ENCODE results near the gene NAA60. TPM values are rescaled to one million over a fixed set of nuclear protein-coding genes. Genes with fewer than 3 reads are reported as not detected.

The NAA60 gene
- total and polyA plus RNA-seq, 9 of the 15 experiments (the other 6 are each of a cell fraction or from before 2014, with no cell fraction given), result 2.1 to 49.4 (median 10.3) TPM

- no peak for TF ChIP-seq CREB3 (tag; conservative IDR thresholded peaks at IDR 0.05; ENCODE audit: low read depth)
- TF ChIP-seq ZNF146 (CRISPR knock-in tag; IDR thresholded peaks at IDR 0.05; ENCODE audit: unreplicated experiment), result no peak
- TF ChIP-seq ZNF212 (CRISPR knock-in tag; IDR thresholded peaks at IDR 0.05), result no peak
- TF ChIP-seq GABPB2 (CRISPR knock-in tag; conservative IDR thresholded peaks at IDR 0.05), result no peak
- TF ChIP-seq AFF1 (IDR thresholded peaks at IDR 0.05; ENCODE audit: low read depth in 1 of 2, partially characterized antibody in 2 of 2), result no peak
- TF ChIP-seq RBM17 (IDR thresholded peaks at IDR 0.05; ENCODE audit: borderline replicate concordance, low read depth, low read length), result no peak
These were observed 75.0 kb downstream of the NAA60 start (continued) for GRCh38 chr16:3518292-3518985.
